Measurements from ENCODE around the gene P4HB. TPM values are rescaled to one million over a fixed set of nuclear protein-coding genes. Genes with fewer than 3 reads are reported as not detected.

Gene P4HB
- total RNA-seq, 1 experiment from 2014 or later, result 759 TPM

GRCh38 chr17:81843713-81844326 lies 16.5 kb downstream of the P4HB start:
- ChIA-PET CTCF (no interaction called here), POLR2A (no interaction called here)
- no TSS peak for BruUV-seq (replicated peaks)

GRCh38 chr17:81842725-81843504 lies 17.4 kb downstream of the P4HB start:
- Histone ChIP-seq H3K27ac (ENCODE audit: low read length) (no peak overlapping the region), H3K4me1 (ENCODE audit: control insufficient read depth, insufficient read depth, low read length) (0 out of 2 replicates have a peak, but pooled peaks cover 4% of the 10 kb centered on the region), H3K9me3 (ENCODE audit: control insufficient read depth, insufficient read depth, low read depth, low read length) (no peaks in the 10 kb centered on the region), H3K27me3 (ENCODE audit: control insufficient read depth, insufficient read depth, low read length) (no peaks in the 10 kb centered on the region), H3K36me3 (ENCODE audit: control insufficient read depth, insufficient read depth, low read length) (peaks cover 5% of the 10 kb centered on the region), H3K4me3 (ENCODE audit: low read depth in 2 of 2, low read length in 2 of 2) (no peak overlapping the region)
- ChIA-PET CTCF (no interaction called here), POLR2A (no interaction called here)
- ATAC-seq (no peak), DNase-seq (ENCODE audit: low read depth, low spot score) (no peak)
- intact Hi-C loops (cut with micrococcal nuclease; ENCODE audit: unreplicated experiment), result no loop called here
- BruUV-seq (replicated peaks), result no TSS peak
- in situ Hi-C loops (cut with HindIII; ENCODE audit: low pct_unique_long_range_greater_than_20kb, low sequenced_read_pairs), result no loop called here
- TF ChIP-seq POLR2AphosphoS5 (IDR thresholded peaks at IDR 0.05; ENCODE audit: low read depth, low read length) (no peak), REST (IDR thresholded peaks at IDR 0.05; ENCODE audit: insufficient read depth in 1 of 2, low read depth in 2 of 2, low read length in 1 of 2) (no peak), CTCF (IDR thresholded peaks at IDR 0.05) (no peak), TCF7L2 (IDR thresholded peaks at IDR 0.05; ENCODE audit: low read depth, low read length) (no peak)

More at GRCh38 chr17:81843713-81844326, 16.5 kb downstream of the P4HB start:
- intact Hi-C loops (cut with micrococcal nuclease; ENCODE audit: unreplicated experiment) (no loop called here), in situ Hi-C loops (cut with HindIII; ENCODE audit: low pct_unique_long_range_greater_than_20kb, low sequenced_read_pairs) (no loop called here)
- TF ChIP-seq TCF7L2 (IDR thresholded peaks at IDR 0.05; ENCODE audit: low read depth, low read length) (no peak), REST (IDR thresholded peaks at IDR 0.05; ENCODE audit: insufficient read depth in 1 of 2, low read depth in 2 of 2, low read length in 1 of 2) (no peak), SIN3A (IDR thresholded peaks at IDR 0.05; ENCODE audit: borderline replicate concordance, insufficient read depth, low read depth, low read length) (no peak), POLR2AphosphoS5 (IDR thresholded peaks at IDR 0.05; ENCODE audit: low read depth, low read length) (no peak), CTCF (IDR thresholded peaks at IDR 0.05) (no peak)
- Histone ChIP-seq H3K36me3 (ENCODE audit: control insufficient read depth, insufficient read depth, low read length) (peaks cover 5% of the 10 kb centered on the region), H3K27me3 (ENCODE audit: control insufficient read depth, insufficient read depth, low read length) (no peaks in the 10 kb centered on the region), H3K4me1 (ENCODE audit: control insufficient read depth, insufficient read depth, low read length) (0 out of 2 replicates have a peak, but pooled peaks cover 4% of the 10 kb centered on the region), H3K9me3 (ENCODE audit: control insufficient read depth, insufficient read depth, low read depth, low read length) (no peaks in the 10 kb centered on the region), H3K4me3 (ENCODE audit: low read depth in 2 of 2, low read length in 2 of 2) (no peak overlapping the region), H3K27ac (ENCODE audit: low read length) (no peak overlapping the region)
- ATAC-seq (no peak), DNase-seq (ENCODE audit: low read depth, low spot score) (no peak)
